Measurements from ENCODE around the gene OAT.

OAT gene

GRCh38 chr10:124351481-124352220, 67.1 kb downstream of the OAT start:
- H3K4me3 ChIP-seq (ENCODE audit: control insufficient read depth, low read depth, low read length), result no peak overlapping the region
- no peak for DNase-seq (ENCODE audit: low read depth)
- no peak for TF ChIP-seq CTCF (conservative IDR thresholded peaks at IDR 0.05; ENCODE audit: control insufficient read depth, insufficient read depth, low read depth, low read length)

GRCh38 chr10:124350806-124351205, 67.9 kb downstream of the OAT start:
- no peak overlapping the region for H3K4me3 ChIP-seq (ENCODE audit: control insufficient read depth, low read depth, low read length)
- TF ChIP-seq CTCF (conservative IDR thresholded peaks at IDR 0.05; ENCODE audit: control insufficient read depth, insufficient read depth, low read depth, low read length), result no peak
- no peak for DNase-seq (ENCODE audit: low read depth)

GRCh38 chr10:124349996-124350280, 68.8 kb downstream of the OAT start:
- no peak for DNase-seq (ENCODE audit: low read depth)
- no peak overlapping the region for H3K4me3 ChIP-seq (ENCODE audit: control insufficient read depth, low read depth, low read length)
- TF ChIP-seq CTCF (conservative IDR thresholded peaks at IDR 0.05; ENCODE audit: control insufficient read depth, insufficient read depth, low read depth, low read length), result no peak

GRCh38 chr10:124349231-124349995, 69.3 kb downstream of the OAT start:
- TF ChIP-seq CTCF (conservative IDR thresholded peaks at IDR 0.05; ENCODE audit: control insufficient read depth, insufficient read depth, low read depth, low read length), result no peak
- no peak overlapping the region for H3K4me3 ChIP-seq (ENCODE audit: control insufficient read depth, low read depth, low read length)
- no peak for DNase-seq (ENCODE audit: low read depth)

GRCh38 chr10:124348801-124349200, 69.9 kb downstream of the OAT start:
- DNase-seq (ENCODE audit: low read depth), result no peak
- TF ChIP-seq CTCF (conservative IDR thresholded peaks at IDR 0.05; ENCODE audit: control insufficient read depth, insufficient read depth, low read depth, low read length), result no peak
- no peak overlapping the region for H3K4me3 ChIP-seq (ENCODE audit: control insufficient read depth, low read depth, low read length)

GRCh38 chr10:124347956-124348355, 70.8 kb downstream of the OAT start:
- no peak overlapping the region for H3K4me3 ChIP-seq (ENCODE audit: control insufficient read depth, low read depth, low read length)
- TF ChIP-seq CTCF (conservative IDR thresholded peaks at IDR 0.05; ENCODE audit: control insufficient read depth, insufficient read depth, low read depth, low read length), result no peak
- DNase-seq (ENCODE audit: low read depth), result no peak

Measured in fibroblast of mammary gland (primary cell).